HuH-7.5 (cell line): ENCODE results near the gene OR6B2.
"Not testable (repeated sequence)": the region's sequence is repeated elsewhere in the genome, so short reads cannot be mapped to it uniquely, and the experiment has no call there.

Source experiments
- DNase-seq: peaks from one replicate; pipeline ENCODE4 v3.0.0; 2011; ENCODE audit warnings: low spot score

The OR6B2 gene

DNA sequence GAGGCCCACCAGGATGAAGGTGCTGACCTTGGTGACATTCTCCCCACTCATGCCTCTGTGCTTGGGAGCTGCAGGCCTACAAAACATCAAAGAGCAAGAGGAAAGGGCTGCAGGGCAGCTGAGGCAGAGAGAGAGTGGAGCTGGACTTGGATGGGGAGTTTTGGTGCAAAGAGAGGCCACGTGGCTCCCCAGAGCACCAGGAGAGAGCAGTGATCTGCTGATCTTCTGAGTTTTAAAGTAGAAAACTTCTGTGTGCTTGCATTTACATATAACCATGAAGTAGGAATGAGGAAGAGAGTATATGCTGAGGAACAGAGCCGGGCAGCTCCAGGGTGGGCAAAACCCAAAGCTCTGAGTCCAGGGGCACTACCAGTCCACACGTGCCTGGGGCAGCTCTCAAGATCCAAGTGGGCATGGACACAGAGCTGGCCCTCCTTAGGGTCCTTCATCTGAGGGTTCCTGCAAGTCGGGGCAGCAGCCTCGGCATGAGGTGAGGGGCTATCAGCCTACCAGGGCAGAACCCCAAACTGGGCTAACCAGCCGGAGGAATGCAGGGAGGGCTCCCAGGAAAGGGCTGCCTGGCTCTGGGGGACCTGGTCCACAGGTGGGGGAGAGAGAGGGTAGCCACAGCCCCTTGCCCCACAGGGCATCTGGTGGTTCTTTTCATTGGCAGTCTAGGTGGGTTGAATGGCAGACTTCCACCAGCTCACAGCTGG is at the start of gene OR6B2:
Gene OR6B2, minus strand, starts transcription at position 51 of the 716 bp plus-strand sequence. Its CDS starts 0 bp downstream, at position 51.
- DNase-seq: no peak

DNA sequence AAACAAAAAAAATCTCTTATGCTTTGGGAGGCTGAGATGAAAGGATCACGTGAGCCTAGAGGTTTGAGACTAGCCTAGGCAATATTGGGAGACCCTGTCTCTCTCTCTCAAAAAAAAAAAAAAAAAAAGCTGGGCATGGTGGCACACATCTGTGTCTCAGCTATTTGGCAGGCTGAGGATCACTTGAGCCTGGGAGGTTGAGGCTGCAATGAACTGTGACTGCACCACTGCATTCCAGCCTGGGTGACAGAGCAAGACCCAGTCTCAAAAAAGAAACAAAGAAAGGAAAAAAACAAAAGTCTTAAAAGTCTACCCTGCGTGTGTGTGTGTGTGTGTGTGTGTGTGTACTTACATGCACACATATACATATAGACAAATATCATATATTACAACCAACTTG is 48.4 kb upstream of the OR6B2 start:
- DNase-seq: no peak

DNA sequence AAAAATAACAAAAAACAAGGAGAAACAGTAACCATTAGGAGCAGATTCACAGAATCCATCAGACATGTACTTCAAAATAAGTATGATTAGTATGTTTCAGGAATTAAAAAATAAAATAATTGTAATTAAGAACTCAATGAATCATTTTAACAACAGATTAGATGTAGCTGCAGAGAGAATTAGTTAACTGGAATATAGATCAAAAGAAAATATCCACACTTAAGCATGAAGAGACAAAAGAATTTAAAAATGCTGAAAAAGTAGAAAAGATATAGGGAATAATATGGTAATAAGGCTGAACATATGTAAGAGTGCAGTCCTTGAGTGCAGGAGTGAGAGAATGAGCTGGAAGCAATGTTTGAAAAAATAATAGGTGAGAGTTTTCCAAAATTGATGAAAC is 47.2 kb upstream of the OR6B2 start:
- DNase-seq: no peak

DNA sequence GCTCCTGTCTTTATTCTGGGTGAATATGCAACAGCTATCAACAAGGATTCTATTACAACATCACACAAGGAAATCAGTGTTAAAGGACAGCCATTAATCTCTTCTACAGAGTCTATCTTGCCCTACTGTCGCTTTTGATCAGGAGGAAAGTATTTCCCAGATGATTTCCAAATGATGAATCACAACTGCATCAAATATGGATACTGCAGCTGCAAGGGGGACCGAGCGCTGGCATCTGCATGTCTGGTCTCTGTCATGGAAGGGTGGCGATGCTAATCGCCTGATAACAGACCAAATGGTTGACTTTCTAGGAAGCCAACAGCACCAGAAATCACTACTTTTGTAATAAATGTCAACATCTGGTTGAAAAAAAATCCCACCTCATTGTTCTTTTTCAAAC is 44.3 kb upstream of the OR6B2 start:
- no peak for DNase-seq

DNA sequence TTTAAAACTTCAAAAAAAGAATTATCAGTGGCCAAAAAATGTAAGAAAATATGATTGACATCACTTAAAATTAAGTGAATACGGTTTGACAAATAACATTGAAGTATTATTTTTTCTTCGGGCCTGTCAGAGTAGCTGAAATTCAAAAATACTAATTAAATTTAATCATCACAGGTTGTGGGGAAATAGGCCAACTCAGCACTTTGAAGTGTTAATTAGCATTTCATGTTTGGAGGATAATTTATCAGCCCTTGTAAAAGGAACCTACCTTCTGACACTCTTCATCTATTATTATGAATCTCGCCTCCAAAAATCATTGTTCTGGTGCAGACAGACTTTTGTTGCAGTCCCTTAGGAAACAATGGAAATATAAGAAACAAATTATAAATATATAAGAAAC is 40.7 kb upstream of the OR6B2 start:
- no peak for DNase-seq

DNA sequence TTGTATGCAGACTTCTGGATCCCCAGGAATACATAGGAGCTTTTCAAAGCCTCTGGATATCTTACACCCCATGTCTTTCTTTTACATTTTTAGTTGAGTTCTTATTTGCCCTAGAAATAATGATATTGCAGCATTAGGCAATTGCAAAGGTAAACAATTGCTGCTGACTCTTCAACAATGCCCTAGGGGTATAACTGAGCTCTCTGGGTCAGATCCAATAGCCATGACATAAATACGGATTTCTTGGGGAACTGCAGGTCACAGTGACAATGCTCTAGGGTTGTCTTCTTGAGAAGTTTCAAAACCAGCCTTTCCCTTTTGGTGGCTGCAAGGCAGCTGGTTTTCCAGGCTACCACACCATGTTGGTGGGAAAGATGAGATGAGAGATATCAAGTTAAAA is 39.6 kb upstream of the OR6B2 start:
- no peak for DNase-seq

DNA sequence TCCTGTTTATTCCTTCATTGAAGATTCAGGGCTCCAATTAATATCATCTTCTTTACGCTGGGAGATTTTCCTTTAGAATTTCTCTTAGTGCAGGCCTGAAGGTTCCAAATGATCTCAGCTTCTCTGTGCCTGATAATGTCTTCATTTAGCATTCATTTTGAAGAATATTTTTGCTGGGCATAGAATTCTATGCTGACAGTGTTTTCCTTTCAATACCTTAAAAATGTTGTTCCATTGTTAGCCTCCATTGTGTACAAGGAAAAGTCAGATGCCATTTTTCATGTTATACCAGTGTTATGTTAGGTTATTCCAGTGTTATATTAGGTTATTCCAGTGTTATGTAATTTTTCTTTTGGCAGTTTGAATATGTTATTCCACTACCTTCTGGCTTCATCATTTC is 38.0 kb upstream of the OR6B2 start:
- no peak for DNase-seq

DNA sequence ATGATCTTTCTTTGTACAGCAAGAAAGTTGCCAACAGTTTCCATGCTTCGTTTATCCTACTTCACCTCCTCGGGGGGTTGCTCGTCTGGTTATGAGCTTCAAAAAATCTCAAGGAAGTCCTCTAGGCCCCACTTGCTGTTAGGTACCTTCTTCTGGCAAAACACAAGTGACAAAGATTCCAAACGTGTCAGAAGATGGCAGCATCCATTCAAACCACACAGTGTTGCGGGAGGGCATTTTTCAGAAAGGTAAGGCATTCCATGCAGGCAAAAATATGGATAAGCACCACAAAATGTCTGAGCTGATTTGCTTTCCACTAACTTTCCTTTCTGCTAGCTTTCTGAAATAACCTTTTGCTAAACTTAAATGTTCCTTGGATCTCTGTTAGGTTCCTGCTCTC is 36.3 kb upstream of the OR6B2 start:
- no peak for DNase-seq

DNA sequence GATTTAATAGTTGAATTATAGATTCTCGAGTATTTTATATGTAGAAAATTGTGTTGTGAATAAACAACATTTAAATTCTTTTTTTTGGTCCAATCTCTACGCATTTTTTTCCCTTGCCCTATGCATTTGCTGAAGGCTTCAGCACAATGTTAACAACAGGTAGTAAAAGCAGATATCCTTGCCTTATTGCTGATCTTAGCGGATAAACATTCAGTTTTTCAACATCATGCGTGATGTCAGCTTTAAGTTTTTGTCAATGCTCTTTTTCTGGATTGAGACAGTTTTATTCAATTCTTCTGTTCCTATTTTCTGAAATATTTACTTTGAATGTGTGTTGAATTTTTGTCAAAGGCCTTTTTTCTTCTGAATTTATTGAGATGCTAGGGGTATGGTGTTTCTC is 34.7 kb upstream of the OR6B2 start:
- no peak for DNase-seq

DNA sequence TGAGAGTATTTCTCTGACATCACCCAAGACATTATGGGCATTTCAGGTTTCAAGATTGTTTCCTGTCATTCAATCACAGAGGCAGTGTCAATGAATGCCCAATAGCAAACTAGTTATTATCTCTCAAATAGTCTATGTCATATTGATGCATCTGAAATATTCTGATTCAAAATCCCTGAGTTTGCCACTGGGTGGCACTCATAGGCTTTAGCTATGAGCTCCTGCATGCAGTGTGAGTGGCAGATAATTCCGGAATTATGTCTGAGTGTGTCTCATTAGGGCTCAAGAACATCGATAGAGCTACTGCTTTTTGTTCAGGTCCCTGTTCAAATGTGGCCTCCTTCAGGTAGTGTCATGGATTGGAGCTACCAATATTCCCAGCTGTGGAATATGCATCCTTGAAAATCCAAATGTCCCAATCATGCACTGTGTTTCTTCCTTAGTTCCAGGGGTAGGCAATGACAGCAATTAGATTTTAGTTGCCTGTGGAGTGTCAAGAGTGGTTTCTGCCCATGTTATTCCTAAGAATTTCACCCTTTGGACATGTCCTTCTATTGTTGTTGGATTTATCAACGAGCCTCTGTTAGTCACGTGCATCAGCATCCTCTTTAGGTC is 30.9 kb upstream of the OR6B2 start:
- no peak for DNase-seq

DNA sequence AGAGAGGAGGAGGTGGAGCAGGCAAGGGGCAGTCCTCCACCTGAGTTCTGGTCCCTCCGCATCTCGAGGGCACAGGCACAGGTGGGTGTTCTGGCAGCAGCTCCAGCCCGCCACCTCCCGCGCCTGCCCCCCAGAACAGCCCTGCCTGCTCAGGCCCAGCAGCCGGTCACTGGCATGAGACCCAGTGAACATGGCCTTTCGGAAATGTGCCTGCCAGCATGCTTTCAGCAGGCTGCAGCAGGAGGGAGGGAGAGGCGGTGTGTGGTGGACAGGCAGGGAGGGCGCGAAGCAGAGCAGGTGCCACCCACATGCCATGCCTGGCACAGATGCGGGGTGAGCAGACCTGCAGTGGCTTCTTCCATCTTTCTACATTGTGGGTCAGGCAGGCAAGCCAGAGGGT is 26.4 kb upstream of the OR6B2 start:
- no peak for DNase-seq

DNA sequence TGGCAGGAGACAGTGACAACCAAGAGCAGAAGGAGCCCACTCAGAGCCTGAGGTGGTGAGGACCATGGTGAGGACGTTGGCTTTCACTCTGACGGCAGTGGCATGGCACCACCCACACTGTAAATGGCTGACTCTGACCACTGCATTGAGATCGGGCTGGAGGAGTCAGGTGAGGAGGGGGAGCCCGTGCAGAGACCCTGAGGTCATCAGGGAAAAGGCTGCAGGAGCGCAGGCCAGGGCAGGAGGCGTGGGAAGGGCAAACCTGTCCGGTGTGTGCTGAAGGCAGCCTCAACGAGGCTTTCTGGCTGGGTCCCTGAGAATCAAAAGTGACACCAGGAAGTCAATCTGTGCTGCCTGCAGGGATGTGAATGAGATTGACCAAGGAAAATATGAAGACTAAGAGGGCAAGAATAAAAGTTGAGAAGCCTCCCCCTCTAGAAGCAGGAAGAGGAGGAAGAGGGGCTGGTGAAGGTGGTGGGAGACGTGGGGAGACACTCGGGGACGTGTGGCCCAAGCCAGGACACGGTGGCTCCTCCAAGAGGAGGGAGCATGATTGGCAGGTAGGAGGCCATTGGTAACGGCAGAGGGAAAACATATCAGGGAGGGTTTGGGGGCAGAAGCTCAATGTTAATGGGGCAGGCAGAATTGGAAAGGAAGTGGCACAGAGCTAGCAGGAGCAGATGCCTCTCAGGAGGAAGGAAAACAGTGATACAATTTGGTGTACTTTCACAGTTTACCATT is 25.1 kb upstream of the OR6B2 start:
- no peak for DNase-seq

DNA sequence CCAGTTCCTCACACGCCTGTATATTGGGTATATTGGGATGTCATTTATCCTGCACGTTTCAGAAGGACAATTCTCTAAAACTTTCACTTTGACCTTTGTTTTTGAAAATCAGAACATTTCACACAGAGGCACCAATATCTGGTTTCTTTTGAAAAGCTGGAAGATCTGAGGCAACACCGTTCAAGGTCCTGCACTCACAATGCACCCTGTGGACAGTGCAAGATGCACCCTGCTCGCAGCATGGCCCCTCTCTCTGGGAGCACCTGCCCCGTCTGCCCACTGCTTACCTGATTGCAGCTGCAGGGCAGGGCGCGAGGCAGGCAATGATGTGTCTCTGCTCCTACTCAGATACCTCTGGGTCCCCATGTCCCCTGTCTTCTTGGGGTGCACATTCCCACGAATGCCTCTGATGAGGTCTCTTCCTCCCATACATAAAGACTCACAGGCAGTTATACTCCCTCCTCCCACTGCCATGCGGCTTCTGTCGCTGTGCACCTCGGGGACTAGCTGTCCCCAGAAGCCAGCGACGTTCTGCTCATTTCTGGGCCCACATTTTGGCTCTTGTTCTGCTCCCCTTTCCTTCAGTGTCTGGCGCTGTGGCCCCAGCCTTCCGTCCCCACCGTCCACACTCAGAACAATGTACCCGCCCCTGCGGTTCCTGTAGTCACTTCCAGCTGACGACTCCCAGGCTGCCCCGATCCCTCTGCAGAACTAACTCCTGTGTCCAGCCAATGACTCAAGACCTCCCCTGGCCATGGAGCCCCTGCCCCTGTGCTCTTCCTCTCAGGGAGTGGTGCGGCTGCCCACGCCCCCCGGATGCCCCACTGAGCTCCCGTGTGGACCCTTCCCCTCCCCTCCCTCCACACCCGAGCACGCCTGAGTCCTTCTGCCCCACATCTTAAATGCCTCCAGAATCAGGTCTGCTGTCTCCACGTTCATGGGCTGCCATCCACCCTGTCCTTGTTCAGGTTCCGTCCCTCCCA is 23.2 kb upstream of the OR6B2 start, which contains the start of gene OR6B3:
Gene OR6B3, minus strand, starts transcription at position 349 of the 983 bp plus-strand sequence.
- no peak for DNase-seq

DNA sequence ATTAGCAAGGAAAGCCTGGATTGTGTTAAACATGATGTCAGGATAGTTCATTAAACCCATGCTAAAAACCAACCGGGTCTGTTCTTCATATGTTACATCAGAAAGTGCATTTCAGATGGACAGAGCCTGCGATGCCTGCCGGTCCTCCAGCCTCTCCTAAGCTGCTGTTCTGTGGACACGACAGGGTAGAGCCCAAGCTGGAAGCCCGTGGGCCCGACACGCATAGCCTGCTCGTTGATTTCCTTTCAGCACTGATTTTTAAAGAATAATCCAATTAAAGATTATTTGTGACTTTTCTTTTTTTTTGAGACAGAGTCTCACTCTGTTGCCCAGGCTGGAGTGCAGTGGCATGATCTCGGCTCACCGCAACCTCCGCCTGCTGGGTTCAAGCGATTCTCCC is 22.3 kb upstream of the OR6B2 start:
- no peak for DNase-seq

DNA sequence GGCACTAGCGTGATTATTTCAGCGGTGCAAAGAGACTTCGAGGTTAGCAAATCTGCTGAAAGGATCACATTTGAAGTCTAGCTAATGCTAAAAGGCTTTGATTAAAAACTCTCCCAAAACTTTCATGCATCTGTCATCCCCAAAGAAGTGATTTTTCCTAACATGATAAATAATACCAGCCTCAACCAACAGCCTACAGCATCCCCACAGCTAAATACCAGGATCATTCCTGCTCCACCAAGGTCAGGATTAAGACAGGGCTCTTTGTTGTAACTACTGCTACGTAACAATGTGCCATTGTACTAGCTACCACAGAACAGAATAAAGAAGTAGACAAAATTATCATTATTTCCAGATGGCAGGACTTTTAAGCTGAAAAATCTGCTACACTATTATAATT is 21.5 kb upstream of the OR6B2 start:
- DNase-seq: no peak

DNA sequence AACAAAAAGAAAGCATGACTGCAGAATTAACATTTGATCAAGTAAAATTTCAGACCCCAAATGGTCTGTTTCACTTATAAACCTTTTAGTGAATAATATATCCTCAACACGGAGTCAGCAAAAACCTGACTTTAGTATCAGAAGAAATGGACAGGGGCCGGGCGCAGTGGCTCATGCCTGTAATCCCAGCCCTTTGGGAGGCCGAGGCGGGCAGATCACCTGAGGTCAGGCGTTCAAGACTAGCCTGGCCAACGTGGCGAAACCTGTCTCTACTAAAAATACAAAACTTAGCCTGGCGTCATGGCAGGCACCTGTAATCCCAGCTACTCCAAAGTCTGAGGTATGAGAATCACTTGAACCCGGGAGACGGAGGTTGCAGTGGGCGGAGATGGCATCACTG is 20.0 kb upstream of the OR6B2 start:
- DNase-seq: no peak

DNA sequence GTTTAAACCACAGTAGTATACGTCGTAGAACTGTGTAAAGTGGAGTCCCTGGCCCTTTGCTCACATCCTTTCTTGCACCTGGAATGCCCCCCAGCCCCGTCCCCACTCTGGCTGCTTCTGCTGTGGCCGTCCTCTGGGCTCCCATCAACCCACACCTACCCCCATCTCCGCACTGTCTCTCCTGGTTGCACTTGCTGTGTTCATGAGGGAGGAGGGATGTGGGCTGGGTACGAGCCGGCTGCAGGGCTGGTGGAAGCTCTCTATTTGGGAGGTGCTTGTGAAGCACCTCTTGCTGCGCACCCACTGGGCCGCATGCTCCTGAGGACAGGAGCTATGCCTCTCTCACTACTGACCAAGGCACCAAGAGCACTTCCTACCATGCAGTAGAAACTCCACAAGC is 18.0 kb upstream of the OR6B2 start:
- no peak for DNase-seq

DNA sequence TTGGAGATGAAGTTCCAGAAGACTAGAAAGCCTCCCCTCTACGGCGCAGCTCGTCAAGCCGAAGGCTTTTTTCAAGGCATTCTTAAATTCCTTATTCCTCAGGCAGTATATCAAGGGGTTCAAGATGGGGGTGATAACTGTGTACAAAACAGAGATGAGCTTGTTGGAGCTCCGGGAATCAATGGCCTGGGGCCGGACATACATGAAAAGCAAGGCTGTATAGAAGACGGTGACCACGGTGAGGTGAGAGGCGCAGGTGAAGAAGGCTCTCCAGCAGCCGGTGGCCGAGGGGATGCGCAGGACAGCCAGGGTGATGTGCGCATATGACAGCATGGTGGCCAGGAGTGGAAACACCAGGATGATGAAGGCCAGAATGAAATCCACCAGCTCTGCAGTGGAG is 14.9 kb upstream of the OR6B2 start:
- DNase-seq: no peak

DNA sequence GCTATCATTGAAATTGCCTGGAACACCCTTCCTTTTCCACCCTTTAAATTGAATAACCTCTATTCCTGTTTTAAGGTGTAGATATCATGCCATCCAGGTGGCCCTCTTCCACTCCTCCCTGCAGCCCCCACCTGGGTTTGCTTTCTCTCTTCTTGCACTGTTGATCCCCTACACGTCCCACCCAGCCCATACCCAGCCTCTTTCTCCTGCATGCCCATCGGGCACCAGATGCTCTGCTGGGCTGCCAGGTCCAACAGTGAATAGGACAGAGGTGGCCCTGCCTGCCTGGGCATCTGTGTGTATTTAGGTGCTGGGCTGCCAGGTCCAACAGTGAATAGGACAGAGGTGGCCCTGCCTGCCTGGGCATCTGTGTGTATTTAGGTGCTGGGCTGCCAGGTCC is 13.9 kb upstream of the OR6B2 start:
- not testable (repeated sequence) for DNase-seq

DNA sequence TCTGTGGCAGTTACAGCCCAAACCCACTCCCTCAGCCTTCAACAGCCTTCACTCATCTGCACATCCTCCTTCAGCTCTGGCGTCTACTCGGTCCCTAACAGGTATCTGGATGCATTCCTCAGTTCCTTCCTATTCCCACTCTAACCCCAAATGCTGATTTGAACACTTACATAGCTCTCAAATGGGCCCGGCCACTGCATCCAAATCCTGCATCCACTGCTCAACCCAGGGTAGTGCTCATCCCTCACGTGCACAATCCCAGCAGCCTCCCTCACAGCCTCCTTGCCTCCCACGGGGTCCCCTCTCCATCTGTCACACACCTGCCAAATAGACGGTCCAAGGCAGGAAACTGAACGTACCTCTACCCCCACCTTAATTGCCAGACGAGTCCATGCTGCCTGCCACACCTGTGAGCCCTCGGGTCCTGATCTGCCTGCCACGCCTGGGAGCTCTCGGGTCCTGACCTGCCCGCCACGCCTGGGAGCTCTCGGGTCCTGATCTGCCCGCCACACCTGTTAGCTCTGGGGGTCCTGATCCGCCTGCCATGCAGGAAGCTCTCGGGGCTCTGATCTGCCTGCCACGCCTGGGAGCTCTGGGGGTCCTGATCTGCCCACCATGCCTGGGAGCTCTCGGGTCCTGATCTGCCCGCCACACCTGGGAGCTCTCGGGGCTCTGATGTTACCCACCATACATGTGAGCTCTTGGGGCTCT is 13.2 kb upstream of the OR6B2 start:
- DNase-seq: no peak

DNA sequence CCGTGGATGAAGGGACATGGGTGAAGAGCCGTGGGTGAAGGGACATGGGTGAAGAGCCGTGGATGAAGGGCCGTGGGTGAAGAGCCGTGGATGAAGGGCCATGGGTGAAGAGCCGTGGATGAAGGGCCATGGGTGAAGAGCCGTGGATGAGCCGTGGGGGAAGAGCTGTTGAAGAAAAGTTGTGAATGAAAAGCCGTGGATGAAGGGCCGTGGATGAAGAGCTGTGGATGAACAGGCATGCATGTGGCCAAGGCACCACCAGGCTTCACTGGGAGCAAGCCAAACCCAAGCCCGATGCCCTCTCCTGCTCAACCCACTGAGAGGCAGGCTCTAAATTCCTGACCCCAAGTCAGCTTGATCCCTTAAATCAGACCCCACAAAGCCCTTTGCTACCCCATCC is 12.5 kb upstream of the OR6B2 start:
- DNase-seq: no peak
